SK-N-SH (cell line): ENCODE results near the gene CHST1. TPM values are rescaled to one million over a fixed set of nuclear protein-coding genes. Genes with fewer than 3 reads are reported as not detected.

ENCODE experiments used
- CTCF ChIA-PET: fragments of 300-600, 350-600 bp; formaldehyde crosslinking; extraction: SDS; loops from one replicate; lab custom pipeline; 2021; lab: Yijun Ruan, JAX
- POLR2A ChIA-PET: fragments of 350-600 bp; sonication (Branson Sonifier 250); formaldehyde crosslinking; extraction: SDS; loops from one replicate; lab custom pipeline; 2020; ENCODE audit warnings: antibody characterized with exemption, inconsistent platforms; lab: Yijun Ruan, JAX
- DNase-seq: peaks from one replicate; pipeline ENCODE4 v3.0.0; 2012
- H2AFZ ChIP-seq: fragments of 200-600 bp; sonication (generic); 2 replicates; pipeline ENCODE4 v1.8.1; 2016; ENCODE audit warnings: antibody characterized with exemption, mild to moderate bottlenecking, low read depth
- H3F3A ChIP-seq: fragments of 200-600 bp; sonication (generic); replicated peaks from 2 replicates; pipeline ENCODE3; 2016; ENCODE audit warnings: antibody characterized with exemption, mild to moderate bottlenecking; ENCODE audit not compliant: insufficient read depth
- H3K27ac ChIP-seq, 2 experiments: fragments of 200-500 bp in 1 of 2; fragments of 200-600 bp in 1 of 2; sonication (Bioruptor generic) in 1 of 2; sonication (generic), shearing (Covaris generic) in 1 of 2; 2 replicates each; pipeline versions ENCODE4 v1.5.1 to v1.6.1; 2014 to 2016; ENCODE audit warnings: low read depth in 2 of 2, inconsistent platforms in 1 of 2, low read length in 1 of 2, mild to moderate bottlenecking in 1 of 2, mixed read lengths in 1 of 2
- H3K27me3 ChIP-seq: fragments of 200-600 bp; sonication (generic), shearing (Covaris generic); 2 replicates; pipeline ENCODE4 v1.6.1; 2016; ENCODE audit warnings: mixed run types; ENCODE audit not compliant: insufficient read depth
- H3K36me3 ChIP-seq, 2 experiments: fragments of 200-500 bp in 1 of 2; fragments of 200-600 bp in 1 of 2; sonication (Bioruptor generic) in 1 of 2; sonication (generic) in 1 of 2; replicated peaks in 1 of 2; 2 replicates each; pipeline versions ENCODE3 to v1.5.1; 2014 to 2016; ENCODE audit warnings: low read length in 1 of 2, mild to moderate bottlenecking in 1 of 2; ENCODE audit not compliant: insufficient read depth in 2 of 2, control insufficient read depth in 1 of 2
- H3K4me1 ChIP-seq, 2 experiments: fragments of 200-500 bp in 1 of 2; fragments of 200-600 bp in 1 of 2; sonication (Bioruptor generic) in 1 of 2; sonication (generic), shearing (Covaris generic) in 1 of 2; 2 replicates each; pipeline versions ENCODE4 v1.5.1 to v1.6.1; 2014 to 2016; ENCODE audit warnings: low read depth in 1 of 2, low read length in 1 of 2, mixed run types in 1 of 2; ENCODE audit not compliant: insufficient read depth in 2 of 2, control insufficient read depth in 1 of 2
- H3K4me2 ChIP-seq: fragments of 200-600 bp; sonication (generic), shearing (Covaris generic); 2 replicates; pipeline ENCODE4 v1.6.1; 2017; ENCODE audit warnings: mixed run types
- H3K4me3 ChIP-seq, 2 experiments: fragments of 200-500 bp in 1 of 2; fragments of 200-600 bp in 1 of 2; sonication (Bioruptor generic) in 1 of 2; sonication (generic), shearing (Covaris generic) in 1 of 2; 2 replicates each; pipeline versions ENCODE4 v1.5.1 to v1.8.1; 2014 to 2016; ENCODE audit warnings: low read depth in 2 of 2, inconsistent platforms in 1 of 2, low read length in 1 of 2, mild to moderate bottlenecking in 1 of 2, mixed read lengths in 1 of 2, moderate library complexity in 1 of 2
- H3K79me2 ChIP-seq: fragments of 200-600 bp; sonication (generic); 2 replicates; pipeline ENCODE4 v1.8.1; 2017; ENCODE audit warnings: mild to moderate bottlenecking; ENCODE audit not compliant: insufficient read depth
- H3K9ac ChIP-seq: fragments of 200-600 bp; sonication (generic); 2 replicates; pipeline ENCODE4 v1.6.1; 2017; ENCODE audit warnings: mixed run types
- H3K9me2 ChIP-seq: fragments of 200-600 bp; sonication (generic); 2 replicates; pipeline ENCODE4 v1.6.1; 2017; ENCODE audit warnings: mixed run types
- H3K9me3 ChIP-seq: fragments of 200-600 bp; sonication (generic); 2 replicates; pipeline ENCODE4 v1.6.1; 2017; ENCODE audit warnings: mixed run types, mild to moderate bottlenecking, moderate library complexity
- H4K20me1 ChIP-seq: fragments of 200-600 bp; sonication (generic); 2 replicates; pipeline ENCODE4 v1.6.1; 2017; ENCODE audit warnings: mild to moderate bottlenecking, mixed run types; ENCODE audit not compliant: insufficient read depth
- ELF1 ChIP-seq: IDR thresholded peaks from 2 replicates; pipeline ENCODE4 v1.4.0; 2012
- GABPA ChIP-seq: IDR thresholded peaks from 2 replicates; pipeline ENCODE4 v1.4.0; 2012; ENCODE audit warnings: low read depth, mild to moderate bottlenecking
- GATA2 ChIP-seq: sonication (generic); formaldehyde crosslinking; IDR thresholded peaks from 2 replicates; pipeline ENCODE4 v1.5.0; 2020; ENCODE audit warnings: mild to moderate bottlenecking, missing genetic modification reagents
- NFIC ChIP-seq: IDR thresholded peaks from 2 replicates; pipeline ENCODE4 v1.4.0; 2012; ENCODE audit warnings: borderline replicate concordance
- NRF1 ChIP-seq: IDR thresholded peaks from 2 replicates; pipeline ENCODE4 v1.6.1; 2012; ENCODE audit warnings: low read depth, mild to moderate bottlenecking, low read length
- PBX3 ChIP-seq: IDR thresholded peaks from 2 replicates; pipeline ENCODE4; 2012
- POLR2AphosphoS5 ChIP-seq: IDR thresholded peaks from 2 replicates; pipeline ENCODE4 v1.6.1; 2012; ENCODE audit warnings: low read depth, low read length
- RAD21 ChIP-seq: IDR thresholded peaks from 2 replicates; pipeline ENCODE4 v1.6.1; 2012; ENCODE audit warnings: mild to moderate bottlenecking, low read length
- RCOR1 ChIP-seq: fragments of 150-350 bp; IDR thresholded peaks from 2 replicates; pipeline ENCODE4 v1.6.1; 2017; ENCODE audit warnings: antibody characterized with exemption, low read length
- RXRA ChIP-seq: IDR thresholded peaks from 2 replicates; pipeline ENCODE4 v1.4.0; 2012; ENCODE audit warnings: low read depth, mild to moderate bottlenecking, borderline replicate concordance
- SIN3A ChIP-seq: IDR thresholded peaks from 2 replicates; pipeline ENCODE4 v1.6.1; 2012; ENCODE audit warnings: low read depth, mild to moderate bottlenecking, low read length, moderate library complexity, borderline replicate concordance
- SMC3 ChIP-seq: IDR thresholded peaks from 2 replicates; pipeline ENCODE4 v1.6.1; 2012; ENCODE audit warnings: low read depth, low read length, improper control_type of control experiment
- TAF1 ChIP-seq: IDR thresholded peaks from 2 replicates; pipeline ENCODE4 v1.6.1; 2012; ENCODE audit warnings: low read depth, mild to moderate bottlenecking, low read length, moderate library complexity, borderline replicate concordance
- TCF12 ChIP-seq: IDR thresholded peaks from 2 replicates; pipeline ENCODE4 v1.4.0; 2012
- TEAD4 ChIP-seq: IDR thresholded peaks from 2 replicates; pipeline ENCODE4 v1.4.0; 2012; ENCODE audit warnings: mild to moderate bottlenecking, borderline replicate concordance; ENCODE audit not compliant: insufficient read depth
- YY1 ChIP-seq: IDR thresholded peaks from 2 replicates; pipeline ENCODE4 v1.4.0; 2012; ENCODE audit warnings: low read depth, mild to moderate bottlenecking
- WGBS: methylation state at CpG from one replicate; pipeline ENCODE4 v1.1.6; 2017; ENCODE audit warnings: low lambda C conversion rate; 5-methylcytosine and 5-hydroxymethylcytosine counted together
- polyA plus RNA-seq, 3 experiments: library from polyadenylated mRNA; depleted of rRNA; stranded (reverse); fragments of >200 nt; gene quantifications; 2 replicates each; pipeline ENCODE4 v1.2.3, GENCODE V29; 2012
- TF ChIP-seq, protein P1 (sequence below): IDR thresholded peaks from 2 replicates; pipeline ENCODE4 v1.4.0; 2012; ENCODE audit warnings: low read depth
- TF ChIP-seq, protein P2 (sequence below): IDR thresholded peaks from 2 replicates; pipeline ENCODE4 v1.4.0; 2012; ENCODE audit warnings: low read depth, borderline replicate concordance
- TF ChIP-seq, protein P3 (sequence below): fragments of 150-350 bp; IDR thresholded peaks from 2 replicates; pipeline ENCODE4 v1.6.1; 2017; ENCODE audit warnings: antibody characterized with exemption, low read length, low read depth, borderline replicate concordance

The CHST1 gene
- polyA plus RNA-seq, 1 of the 3 experiments (the other 2 are of a cell fraction) = 4.9 TPM

DNA sequence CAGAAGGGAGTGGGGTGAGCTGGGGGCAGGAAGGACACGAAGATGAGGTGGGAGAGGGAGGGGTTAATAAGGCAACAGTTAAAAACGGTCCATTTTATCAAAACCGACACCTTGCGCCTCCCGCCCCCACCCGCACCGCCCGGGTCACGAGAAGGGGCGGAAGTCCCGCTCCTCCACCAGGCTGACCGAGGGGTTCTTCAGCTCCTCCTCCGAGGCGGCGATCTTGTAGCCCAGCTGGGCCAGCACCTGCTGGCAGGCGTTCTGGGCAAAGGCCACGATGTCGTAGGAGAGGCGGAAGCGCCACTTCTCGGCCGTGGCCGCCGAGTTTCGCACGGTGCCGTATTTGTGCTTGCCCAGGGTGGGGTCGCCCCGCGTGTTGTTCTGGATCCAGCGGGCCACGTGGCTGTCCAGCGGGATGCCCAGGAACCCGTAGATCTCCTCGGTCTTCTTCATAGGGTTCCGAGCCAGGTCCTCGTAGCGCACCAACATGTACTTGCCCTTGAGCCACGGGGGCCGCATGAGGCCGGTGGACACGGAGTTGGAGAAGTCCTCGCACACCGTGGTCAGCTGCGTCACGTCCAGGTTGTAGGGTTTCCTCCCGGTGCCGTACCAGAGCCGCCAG is 15.8 kb downstream of the CHST1 start:
- H3K9me2 ChIP-seq = no peaks in the 10 kb centered on the region
- H3K79me2 ChIP-seq = no peaks in the 10 kb centered on the region
- H3K4me1 ChIP-seq = no peaks in the 10 kb centered on the region
- H4K20me1 ChIP-seq = no peaks in the 10 kb centered on the region
- no peak for DNase-seq
- no peak for TF ChIP-seq RAD21
- no peak for TF ChIP-seq ELF1
- TF ChIP-seq NFIC = no peak
- no peak for TF ChIP-seq SMC3
- TF ChIP-seq YY1 = no peak
- TF ChIP-seq, protein P1, sequence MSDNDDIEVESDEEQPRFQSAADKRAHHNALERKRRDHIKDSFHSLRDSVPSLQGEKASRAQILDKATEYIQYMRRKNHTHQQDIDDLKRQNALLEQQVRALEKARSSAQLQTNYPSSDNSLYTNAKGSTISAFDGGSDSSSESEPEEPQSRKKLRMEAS = no peak
- no peak for TF ChIP-seq RCOR1
- TF ChIP-seq TCF12 = no peak
- TF ChIP-seq, protein P2, sequence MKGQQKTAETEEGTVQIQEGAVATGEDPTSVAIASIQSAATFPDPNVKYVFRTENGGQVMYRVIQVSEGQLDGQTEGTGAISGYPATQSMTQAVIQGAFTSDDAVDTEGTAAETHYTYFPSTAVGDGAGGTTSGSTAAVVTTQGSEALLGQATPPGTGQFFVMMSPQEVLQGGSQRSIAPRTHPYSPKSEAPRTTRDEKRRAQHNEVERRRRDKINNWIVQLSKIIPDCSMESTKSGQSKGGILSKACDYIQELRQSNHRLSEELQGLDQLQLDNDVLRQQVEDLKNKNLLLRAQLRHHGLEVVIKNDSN = no peak
- TF ChIP-seq, protein P3, sequence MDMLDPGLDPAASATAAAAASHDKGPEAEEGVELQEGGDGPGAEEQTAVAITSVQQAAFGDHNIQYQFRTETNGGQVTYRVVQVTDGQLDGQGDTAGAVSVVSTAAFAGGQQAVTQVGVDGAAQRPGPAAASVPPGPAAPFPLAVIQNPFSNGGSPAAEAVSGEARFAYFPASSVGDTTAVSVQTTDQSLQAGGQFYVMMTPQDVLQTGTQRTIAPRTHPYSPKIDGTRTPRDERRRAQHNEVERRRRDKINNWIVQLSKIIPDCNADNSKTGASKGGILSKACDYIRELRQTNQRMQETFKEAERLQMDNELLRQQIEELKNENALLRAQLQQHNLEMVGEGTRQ = no peak
- TF ChIP-seq GATA2 = no peak
- no peak for TF ChIP-seq SIN3A
- no peak for TF ChIP-seq RXRA
- no peak for TF ChIP-seq NRF1
- TF ChIP-seq TEAD4 = no peak
- no peak for TF ChIP-seq GABPA
- TF ChIP-seq POLR2AphosphoS5 = no peak
- no peak for TF ChIP-seq PBX3
- no peak for TF ChIP-seq TAF1
- no peaks in the 10 kb centered on the region for H3F3A ChIP-seq
- no peak overlapping the region for H3K9ac ChIP-seq
- WGBS = 87% methylated on average over 39 of the region's 49 CpGs
- CTCF ChIA-PET = no interaction called here
- H3K9me3 ChIP-seq = no peaks in the 10 kb centered on the region
- H3K36me3 ChIP-seq = no peaks in the 10 kb centered on the region
- H3K27ac ChIP-seq = no peak overlapping the region
- POLR2A ChIA-PET = no interaction called here
- H3K4me2 ChIP-seq = no peak overlapping the region
- H3K4me3 ChIP-seq = no peak overlapping the region
- H2AFZ ChIP-seq = no peak overlapping the region
- H3K27me3 ChIP-seq = no peaks in the 10 kb centered on the region
